ENCODE measurements around the gene ZFHX3.

DNA sequence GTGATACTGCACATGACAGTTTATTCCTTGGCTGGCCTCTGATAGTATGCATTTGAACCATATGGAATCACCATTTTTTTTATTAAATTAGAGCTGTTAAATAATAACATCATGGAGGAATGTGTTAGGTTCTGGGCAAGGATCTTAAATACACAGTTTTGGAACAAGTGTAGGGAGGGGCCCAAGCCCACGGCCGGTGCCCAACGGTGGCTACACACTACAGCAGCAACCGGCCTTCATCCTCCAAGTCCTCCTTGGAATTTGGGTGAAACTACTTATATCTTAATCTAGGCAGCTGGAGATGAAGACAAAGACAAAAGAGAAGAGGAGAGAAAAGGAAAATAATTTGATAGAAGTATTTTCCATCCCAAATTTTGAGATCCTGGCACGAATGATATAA, 35.6 kb downstream of the ZFHX3 start:
- TF ChIP-seq POLR2AphosphoS5 (IDR thresholded peaks at IDR 0.05) (no peak), POLR2A (IDR thresholded peaks at IDR 0.05) (no peak)
- TF ChIP-seq, protein P1, sequence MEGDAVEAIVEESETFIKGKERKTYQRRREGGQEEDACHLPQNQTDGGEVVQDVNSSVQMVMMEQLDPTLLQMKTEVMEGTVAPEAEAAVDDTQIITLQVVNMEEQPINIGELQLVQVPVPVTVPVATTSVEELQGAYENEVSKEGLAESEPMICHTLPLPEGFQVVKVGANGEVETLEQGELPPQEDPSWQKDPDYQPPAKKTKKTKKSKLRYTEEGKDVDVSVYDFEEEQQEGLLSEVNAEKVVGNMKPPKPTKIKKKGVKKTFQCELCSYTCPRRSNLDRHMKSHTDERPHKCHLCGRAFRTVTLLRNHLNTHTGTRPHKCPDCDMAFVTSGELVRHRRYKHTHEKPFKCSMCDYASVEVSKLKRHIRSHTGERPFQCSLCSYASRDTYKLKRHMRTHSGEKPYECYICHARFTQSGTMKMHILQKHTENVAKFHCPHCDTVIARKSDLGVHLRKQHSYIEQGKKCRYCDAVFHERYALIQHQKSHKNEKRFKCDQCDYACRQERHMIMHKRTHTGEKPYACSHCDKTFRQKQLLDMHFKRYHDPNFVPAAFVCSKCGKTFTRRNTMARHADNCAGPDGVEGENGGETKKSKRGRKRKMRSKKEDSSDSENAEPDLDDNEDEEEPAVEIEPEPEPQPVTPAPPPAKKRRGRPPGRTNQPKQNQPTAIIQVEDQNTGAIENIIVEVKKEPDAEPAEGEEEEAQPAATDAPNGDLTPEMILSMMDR (IDR thresholded peaks at IDR 0.05 in 8 of 11, conservative IDR thresholded peaks at IDR 0.05 in 3 of 11): no peak
